ENCODE results near the gene COL6A3.
"Not testable (repeated sequence)": the region's sequence is repeated elsewhere in the genome, so short reads cannot be mapped to it uniquely, and the experiment has no call there.

COL6A3 gene

DNA sequence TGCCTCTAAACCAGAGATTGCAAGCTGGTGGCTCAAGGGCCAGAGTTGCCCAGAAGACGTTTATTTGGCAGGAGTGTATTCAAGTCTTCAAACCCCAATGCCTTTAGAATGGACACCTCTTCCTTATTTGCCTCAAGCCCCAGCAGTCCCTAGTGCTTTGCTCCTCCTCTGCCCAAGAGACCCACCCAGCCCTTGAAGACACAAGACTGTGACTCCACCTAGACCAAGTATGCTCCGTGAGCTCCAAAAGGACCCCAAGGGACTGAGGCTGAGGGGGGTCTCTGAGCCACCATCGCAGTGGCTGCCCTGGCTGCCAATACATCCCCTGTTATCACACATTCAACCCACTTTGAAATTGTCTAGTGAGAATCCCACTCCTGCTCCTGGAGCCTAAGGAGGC, 99.3 kb downstream of the COL6A3 start:
- no peak for DNase-seq

DNA sequence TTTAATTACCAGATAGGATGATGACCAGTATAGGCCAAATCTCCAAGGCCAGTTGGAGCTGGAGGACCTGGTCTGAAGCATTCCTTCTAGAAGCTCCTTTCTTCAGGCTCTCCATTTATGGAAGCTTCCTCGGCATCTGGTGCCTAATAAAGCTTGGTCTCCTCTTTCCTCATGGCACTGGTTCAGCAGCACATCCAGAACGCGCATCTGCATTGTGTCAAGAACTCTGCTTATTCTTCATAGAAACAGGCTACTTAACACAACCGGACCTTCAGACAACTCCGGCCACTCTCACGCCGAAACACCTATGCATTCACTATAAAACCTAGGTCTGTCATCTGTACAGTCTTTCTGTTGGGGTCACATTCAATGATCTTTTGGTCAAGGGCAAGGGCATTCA, 99.8 kb downstream of the COL6A3 start:
- DNase-seq = no peak

DNA sequence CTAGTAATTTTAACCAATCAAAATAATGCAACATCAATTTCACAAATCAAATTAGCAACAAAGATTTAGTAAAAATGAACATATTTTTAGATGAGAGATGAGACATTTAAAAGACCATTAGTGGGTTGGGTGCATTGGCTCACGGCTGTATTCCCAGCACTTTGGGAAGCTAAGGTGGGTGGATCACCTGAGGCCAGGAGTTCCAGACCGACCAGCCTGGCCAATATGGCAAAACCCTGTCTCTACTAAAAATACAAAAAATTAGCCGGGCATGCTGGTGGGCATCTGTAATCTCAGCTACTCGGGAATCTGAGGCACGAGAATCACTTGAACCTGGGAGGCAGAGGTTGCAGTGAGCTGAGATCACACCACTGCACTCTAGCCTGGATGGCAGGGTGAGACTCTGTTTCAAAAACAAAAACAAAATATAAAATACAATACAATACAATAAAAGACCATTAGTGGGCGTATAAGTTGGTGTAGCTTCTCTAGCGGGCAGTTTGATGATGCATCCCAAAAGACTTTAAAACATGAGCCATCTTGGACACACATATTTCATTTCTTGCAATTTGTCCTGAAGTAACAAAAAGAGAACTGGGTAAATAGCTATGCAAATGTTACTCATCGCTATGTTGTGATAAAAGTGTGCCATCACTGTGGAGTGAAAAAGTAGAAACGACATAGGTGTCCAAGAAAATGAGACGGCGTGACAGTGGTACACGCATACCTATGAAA, 101.8 kb downstream of the COL6A3 start:
- no peak for DNase-seq

- no peak for DNase-seq
These were observed 103.3 kb downstream of the COL6A3 start for GRCh38 chr2:237310515-237311114.

DNA sequence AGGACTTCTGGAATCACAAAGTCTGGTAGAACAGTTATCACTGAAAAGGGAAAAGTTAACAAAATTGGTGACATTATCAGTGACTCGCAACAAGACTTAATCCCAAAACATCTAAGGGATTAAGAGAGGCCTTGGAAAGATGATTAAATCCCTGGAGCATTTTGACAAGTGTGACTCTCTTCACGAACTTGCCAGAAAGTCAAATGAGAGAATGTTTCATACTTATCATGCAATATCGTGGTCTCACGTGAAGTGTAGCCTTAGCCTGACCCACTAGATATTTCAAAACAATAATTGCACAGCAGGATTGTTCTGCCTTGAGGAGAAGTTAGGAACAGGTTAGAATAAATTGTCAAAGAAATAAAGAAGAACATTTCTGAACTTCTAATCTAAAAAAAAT, 104.5 kb downstream of the COL6A3 start:
- DNase-seq = no peak

- no peak for DNase-seq
These were observed 105.0 kb downstream of the COL6A3 start for GRCh38 chr2:237309011-237309410.

GRCh38 chr2:237307474-237307873, 106.5 kb downstream of the COL6A3 start:
- no peak for DNase-seq

- no peak for DNase-seq
These were observed 107.2 kb downstream of the COL6A3 start for GRCh38 chr2:237306787-237307170.

- no peak for DNase-seq
These were observed 107.7 kb downstream of the COL6A3 start for GRCh38 chr2:237306083-237306786.

DNA sequence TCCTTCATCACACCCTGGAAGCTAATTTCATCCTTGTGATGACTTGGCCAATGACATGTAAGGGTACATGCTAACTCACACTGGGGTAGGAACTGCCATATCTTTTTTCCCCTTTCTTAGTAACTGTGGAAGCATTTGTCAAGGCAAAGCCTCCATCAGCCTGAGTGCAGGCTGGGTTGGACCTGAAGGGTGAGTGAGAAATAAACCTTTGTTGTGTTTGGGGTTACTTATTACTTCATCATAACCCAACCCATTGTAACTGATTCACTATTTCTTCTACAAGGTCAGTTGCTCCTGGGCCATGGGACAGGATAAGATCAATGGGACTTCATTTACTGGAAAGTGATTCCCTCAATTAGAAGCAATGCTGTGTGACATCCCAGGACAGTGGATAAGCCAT, 108.4 kb downstream of the COL6A3 start:
- no peak for DNase-seq

DNA sequence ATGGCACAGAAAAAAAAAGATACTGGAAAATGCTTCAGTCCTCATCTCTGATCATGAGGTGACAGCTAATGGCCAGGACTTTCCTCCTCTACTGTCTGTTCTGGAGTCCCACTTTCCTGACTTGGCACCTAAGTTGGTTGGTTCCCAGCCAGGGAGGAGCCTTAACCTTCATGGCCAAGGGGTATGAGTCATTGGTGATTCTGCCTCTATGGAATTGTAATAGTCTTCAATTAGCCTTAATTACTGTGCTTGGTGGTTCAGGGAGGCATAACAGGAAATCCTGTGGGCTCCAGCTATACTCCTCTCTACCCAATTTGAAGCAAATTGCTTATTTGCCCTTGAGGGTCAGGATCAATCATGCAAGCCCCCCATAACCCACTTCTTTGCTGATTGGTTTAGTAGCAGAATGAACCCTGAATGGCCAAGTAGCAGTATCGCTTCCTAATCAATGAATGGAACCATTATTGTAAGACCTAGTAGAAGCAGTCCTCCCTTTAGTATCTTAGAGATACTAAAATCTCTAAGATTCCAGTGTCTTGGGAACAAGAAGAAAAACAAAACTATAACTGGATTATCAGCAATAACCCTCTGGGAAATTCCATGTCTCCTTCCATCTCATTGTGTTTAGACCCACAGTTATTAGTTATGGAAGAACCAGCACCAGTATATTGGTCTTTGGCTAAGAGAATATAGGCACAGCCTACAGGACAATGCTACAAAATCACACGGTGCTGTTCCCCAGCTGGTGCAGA, 109.0 kb downstream of the COL6A3 start:
- no peak for DNase-seq

DNA sequence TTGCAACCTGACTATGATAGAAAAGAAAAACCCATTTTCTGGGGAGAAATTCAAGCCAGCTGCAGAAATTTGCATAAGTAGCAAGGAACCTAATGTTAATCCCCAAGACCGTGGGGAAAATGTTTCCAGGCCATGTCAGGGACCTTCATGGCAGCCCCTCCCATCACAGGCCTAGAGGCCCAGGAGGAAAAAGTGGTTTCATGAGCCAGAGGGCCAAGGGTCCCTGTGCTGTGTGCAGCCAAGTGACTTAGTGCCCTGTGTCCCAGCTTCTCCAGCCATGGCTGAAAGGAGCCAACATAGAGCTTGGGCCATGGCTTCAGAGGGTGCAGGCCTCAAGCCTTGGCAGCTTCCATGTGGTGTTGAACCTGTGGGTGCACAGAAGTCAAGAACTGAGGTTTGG, 110.7 kb downstream of the COL6A3 start:
- DNase-seq = not testable (repeated sequence)

DNA sequence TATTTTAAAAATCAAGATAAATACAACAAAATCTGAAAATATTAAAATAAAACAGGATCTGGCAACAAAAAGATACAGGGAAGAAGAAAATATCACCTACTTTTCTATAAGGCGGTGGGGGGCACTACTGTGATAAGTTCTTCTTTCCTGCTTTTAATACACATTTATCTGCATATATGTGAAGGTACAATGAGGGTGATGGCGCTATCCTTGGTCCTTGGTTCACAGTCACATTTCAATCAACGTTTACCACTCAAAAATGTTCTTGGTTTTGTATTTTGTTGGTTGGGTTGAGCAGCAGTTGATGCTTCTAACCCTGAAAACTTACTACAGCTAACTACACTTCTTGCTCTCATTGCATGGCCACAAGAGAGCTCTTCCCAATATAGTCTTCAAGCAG, 112.4 kb downstream of the COL6A3 start:
- no peak for DNase-seq

- DNase-seq = no peak
These were observed 113.2 kb downstream of the COL6A3 start for GRCh38 chr2:237300739-237301138.

GRCh38 chr2:237299906-237300305, 114.1 kb downstream of the COL6A3 start:
- no peak for DNase-seq

- no peak for DNase-seq
These were observed 115.5 kb downstream of the COL6A3 start for GRCh38 chr2:237298151-237299118.

DNA sequence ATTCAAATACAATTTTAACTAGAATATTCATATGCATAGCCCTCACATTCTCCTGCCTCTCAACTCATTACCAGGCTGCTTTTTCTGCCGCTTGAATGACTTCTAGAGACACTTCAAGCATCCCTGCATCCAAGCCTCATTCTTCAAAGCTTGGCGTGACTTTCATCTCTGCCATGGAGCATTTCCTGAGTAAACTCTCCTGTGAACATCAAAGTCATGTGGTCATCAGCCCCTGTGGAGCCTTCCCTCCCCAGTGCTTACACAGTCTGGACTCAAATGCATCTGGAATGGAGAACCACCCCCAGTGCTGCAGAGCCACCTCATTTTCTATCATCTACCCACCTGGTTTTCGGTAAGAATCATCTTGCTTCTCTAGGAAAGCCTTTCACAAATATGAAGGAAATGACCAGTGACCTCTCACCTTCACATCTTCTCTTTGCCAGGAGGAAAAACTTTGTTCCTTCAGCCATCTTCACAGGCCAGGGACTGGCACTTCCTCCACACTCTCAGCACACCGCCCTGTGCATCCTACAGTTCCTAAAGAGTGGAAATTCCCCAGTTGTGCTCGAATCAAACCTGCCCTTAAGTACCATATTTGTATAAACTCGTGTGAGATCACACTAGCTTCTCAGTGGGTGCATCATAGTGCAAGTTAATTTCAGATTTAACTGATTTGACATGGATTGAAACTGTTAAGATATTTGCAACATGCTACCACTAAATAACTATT, 116.4 kb downstream of the COL6A3 start:
- no peak for DNase-seq

DNA sequence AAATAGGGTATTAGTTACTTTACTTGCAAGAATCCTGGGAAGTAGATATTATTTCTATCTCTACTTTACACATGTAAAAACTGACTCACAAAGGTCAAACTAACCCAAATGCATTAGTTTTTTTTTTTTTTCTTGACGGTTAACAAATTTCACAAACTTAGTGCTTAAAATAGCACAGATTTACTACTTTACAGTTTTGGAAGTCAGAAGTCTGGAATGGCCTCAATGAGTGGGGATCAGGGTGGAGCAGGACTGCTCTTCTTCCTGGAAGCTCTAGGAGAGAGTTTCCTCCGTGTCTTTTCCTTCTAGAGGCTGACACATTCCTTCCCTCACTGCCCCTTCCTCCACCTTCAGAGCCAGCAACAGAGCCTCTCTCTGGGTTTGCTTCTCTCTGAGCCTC, 117.2 kb downstream of the COL6A3 start:
- no peak for DNase-seq

GRCh38 chr2:237295889-237296480, 118.0 kb downstream of the COL6A3 start:
- no peak for DNase-seq

DNA sequence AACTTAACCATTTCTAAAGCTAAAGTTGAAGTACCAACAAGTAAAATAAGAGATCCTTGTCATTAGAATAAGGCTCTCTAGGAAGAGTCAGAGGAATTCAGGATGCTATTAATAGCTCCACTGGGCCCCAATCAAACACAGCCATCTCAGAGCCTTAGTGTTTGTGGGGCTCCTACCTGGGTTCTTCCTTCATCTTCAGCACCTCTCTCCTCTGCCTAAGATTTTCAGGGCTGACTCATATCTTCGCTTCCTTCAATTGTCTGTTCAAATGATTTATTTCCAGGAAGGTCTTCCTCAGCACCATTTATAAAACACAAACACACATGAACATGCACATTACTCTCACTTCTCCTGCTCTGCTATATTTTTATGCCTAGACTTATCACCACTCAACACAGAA, 119.5 kb downstream of the COL6A3 start:
- no peak for DNase-seq

DNA sequence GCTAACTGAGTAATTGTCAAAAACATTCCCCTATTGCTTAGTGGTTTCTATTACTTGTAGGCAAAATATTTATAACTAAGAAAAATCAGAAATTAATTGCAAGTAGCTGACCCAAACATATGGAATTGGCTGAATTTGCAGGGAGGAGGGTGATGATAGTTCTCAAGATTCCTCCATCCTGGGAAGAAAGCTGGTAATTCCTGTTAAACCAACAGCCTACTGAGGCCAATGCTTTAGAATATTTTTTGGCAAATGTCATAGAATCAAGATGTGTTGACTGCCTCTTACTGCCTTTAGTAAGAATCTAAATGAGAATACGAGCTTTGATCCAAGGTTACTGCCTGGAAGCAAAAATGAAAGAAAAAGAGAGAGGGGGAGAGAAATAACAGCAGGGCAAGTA, 120.0 kb downstream of the COL6A3 start:
- no peak for DNase-seq

Data from OCI-M1 (cell line).